Measurements from ENCODE around the gene ZSWIM6.

The ZSWIM6 gene

GRCh38 chr5:61455179-61456006, 123.3 kb downstream of the ZSWIM6 start:
- DNase-seq: no peak

- DNase-seq: no peak
These were observed 128.4 kb downstream of the ZSWIM6 start for GRCh38 chr5:61460471-61460870.

GRCh38 chr5:61461417-61461816, 129.4 kb downstream of the ZSWIM6 start:
- no peak for DNase-seq

- no peak for DNase-seq
These were observed 129.9 kb downstream of the ZSWIM6 start for GRCh38 chr5:61461926-61462325.

- DNase-seq: no peak
These were observed 131.5 kb downstream of the ZSWIM6 start for GRCh38 chr5:61463596-61463995.

GRCh38 chr5:61464512-61464911, 132.5 kb downstream of the ZSWIM6 start:
- DNase-seq: no peak

- DNase-seq: no peak
These were observed 133.0 kb downstream of the ZSWIM6 start for GRCh38 chr5:61465066-61465465.

GRCh38 chr5:61465496-61465895, 133.4 kb downstream of the ZSWIM6 start:
- no peak for DNase-seq

GRCh38 chr5:61466017-61466416, 134.0 kb downstream of the ZSWIM6 start:
- DNase-seq: no peak

- DNase-seq: no peak
These were observed 135.9 kb downstream of the ZSWIM6 start for GRCh38 chr5:61467766-61468482.

- no peak for DNase-seq
These were observed 136.4 kb downstream of the ZSWIM6 start for GRCh38 chr5:61468483-61468865.

- DNase-seq: no peak
These were observed 139.3 kb downstream of the ZSWIM6 start for GRCh38 chr5:61471352-61471751.

- no peak for DNase-seq
These were observed 140.3 kb downstream of the ZSWIM6 start for GRCh38 chr5:61472172-61472958.

GRCh38 chr5:61474746-61475145, 142.7 kb downstream of the ZSWIM6 start:
- DNase-seq: no peak

- DNase-seq: no peak
These were observed 145.7 kb downstream of the ZSWIM6 start for GRCh38 chr5:61477788-61478187.

- no peak for DNase-seq
These were observed 148.0 kb downstream of the ZSWIM6 start for GRCh38 chr5:61479850-61480614.

- DNase-seq: no peak
These were observed 150.9 kb downstream of the ZSWIM6 start for GRCh38 chr5:61482980-61483379.

GRCh38 chr5:61486476-61486875, 154.4 kb downstream of the ZSWIM6 start:
- DNase-seq: no peak

- DNase-seq: no peak
These were observed 157.5 kb downstream of the ZSWIM6 start for GRCh38 chr5:61489574-61489973.

GRCh38 chr5:61491861-61492260, 159.8 kb downstream of the ZSWIM6 start:
- DNase-seq: no peak

- no peak for DNase-seq
These were observed 161.9 kb downstream of the ZSWIM6 start for GRCh38 chr5:61493973-61494372.

GRCh38 chr5:61496446-61496845, 164.4 kb downstream of the ZSWIM6 start:
- no peak for DNase-seq

- no peak for DNase-seq
These were observed 164.8 kb downstream of the ZSWIM6 start for GRCh38 chr5:61496860-61497259.

All from NCI-H2107 (cell line).